NCI-H2196 (cell line): ENCODE measurements around the gene DHDDS.
"Not testable (repeated sequence)": the region's sequence is repeated elsewhere in the genome, so short reads cannot be mapped to it uniquely, and the experiment has no call there.

Source experiments
- DNase-seq: peaks from one replicate; lab custom pipeline; 2025; ENCODE audit not compliant: unreplicated experiment; lab: John Stamatoyannopoulos, UW

Gene DHDDS

DNA sequence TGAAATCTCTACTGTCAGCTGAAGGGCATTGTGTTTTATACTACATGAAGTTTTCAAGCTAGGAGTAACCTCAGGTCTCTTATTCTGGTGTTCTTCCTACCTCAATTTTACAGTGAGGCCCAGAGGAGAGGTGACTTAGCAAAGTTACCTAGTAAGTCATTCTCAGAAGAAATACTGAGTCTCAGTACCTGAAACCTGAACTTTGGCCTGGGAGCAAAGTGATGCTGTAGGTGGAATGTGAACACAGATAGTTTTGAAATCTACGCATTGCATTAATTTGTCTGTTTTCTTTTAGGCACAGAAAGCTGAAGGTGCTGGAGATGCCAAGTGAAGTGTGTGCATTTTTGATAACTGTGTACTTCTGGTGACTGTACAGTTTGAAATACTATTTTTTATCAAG lies 42.7 kb downstream of the DHDDS start:
- no peak for DNase-seq

- no peak for DNase-seq
Observed at GRCh38 chr1:26475989-26476388, 43.9 kb downstream of the DHDDS start.

- no peak for DNase-seq
Observed at GRCh38 chr1:26476958-26477357, 44.8 kb downstream of the DHDDS start.

GRCh38 chr1:26477446-26478152 lies 45.5 kb downstream of the DHDDS start:
- DNase-seq = no peak

DNA sequence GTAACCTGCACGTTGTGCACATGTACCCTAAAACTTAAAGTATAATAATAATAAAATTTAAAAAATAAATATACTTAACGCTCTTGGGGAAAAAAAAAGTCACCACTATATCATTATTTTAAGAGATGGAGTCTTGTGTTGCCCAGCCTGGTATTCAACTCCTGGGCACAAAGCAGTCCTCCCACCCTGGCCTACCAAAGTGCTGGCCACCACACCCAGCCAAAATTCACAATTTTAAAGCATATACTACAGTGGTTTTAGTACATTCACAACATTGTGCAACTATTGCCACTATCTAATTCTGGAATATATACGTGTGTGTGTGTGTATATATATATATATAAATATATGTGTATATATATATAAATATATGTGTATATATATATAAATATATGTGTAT lies 46.0 kb downstream of the DHDDS start:
- DNase-seq = no peak

- DNase-seq = no peak
Observed at GRCh38 chr1:26478988-26479387, 46.9 kb downstream of the DHDDS start.

GRCh38 chr1:26482921-26483320 lies 50.8 kb downstream of the DHDDS start:
- no peak for DNase-seq

GRCh38 chr1:26483980-26484379 lies 51.9 kb downstream of the DHDDS start:
- DNase-seq = no peak

GRCh38 chr1:26490155-26490554 lies 58.0 kb downstream of the DHDDS start:
- DNase-seq = no peak

- no peak for DNase-seq
Observed at GRCh38 chr1:26493267-26493666, 61.1 kb downstream of the DHDDS start.

- DNase-seq = no peak
Observed at GRCh38 chr1:26493938-26494337, 61.8 kb downstream of the DHDDS start.

DNA sequence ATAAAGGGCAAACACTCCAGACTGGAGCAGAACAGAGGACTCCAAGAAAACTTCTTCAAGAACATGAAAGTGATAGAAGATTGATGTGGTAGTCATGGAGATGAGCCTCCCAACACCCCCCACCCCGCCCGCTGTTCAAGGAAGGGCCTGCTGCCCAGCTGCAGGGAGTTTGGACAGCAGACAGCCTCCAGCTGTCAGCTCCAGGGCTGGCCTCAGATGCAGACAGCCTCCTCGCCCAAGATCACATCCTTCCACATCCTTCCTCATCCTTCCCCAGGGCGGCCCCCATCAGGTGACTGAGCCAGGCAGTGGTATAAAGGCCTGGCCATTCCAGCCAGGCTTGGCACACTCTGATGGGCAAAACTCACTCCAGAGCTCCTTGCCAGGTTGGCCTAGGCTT lies 64.7 kb downstream of the DHDDS start:
- DNase-seq = no peak

DNA sequence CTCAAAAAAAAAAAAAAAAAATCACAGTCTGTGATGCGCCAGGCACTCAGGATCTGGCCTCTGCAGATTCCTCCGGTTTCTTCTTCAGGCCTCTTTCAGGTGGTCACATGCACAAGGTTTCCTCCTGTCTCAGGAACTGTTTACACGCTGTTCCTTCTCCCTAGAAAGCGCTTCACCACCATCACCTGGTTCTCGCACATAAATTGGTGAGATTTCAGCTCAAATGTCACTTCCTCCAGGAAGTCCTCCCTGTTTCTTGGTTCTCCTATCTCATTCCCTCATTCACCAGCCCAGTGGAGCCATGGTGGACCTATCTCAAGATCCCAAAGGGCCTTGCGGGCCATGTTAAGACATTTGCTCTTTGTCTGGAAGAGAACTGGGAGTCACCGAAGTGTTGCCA lies 66.8 kb downstream of the DHDDS start:
- DNase-seq = no peak

DNA sequence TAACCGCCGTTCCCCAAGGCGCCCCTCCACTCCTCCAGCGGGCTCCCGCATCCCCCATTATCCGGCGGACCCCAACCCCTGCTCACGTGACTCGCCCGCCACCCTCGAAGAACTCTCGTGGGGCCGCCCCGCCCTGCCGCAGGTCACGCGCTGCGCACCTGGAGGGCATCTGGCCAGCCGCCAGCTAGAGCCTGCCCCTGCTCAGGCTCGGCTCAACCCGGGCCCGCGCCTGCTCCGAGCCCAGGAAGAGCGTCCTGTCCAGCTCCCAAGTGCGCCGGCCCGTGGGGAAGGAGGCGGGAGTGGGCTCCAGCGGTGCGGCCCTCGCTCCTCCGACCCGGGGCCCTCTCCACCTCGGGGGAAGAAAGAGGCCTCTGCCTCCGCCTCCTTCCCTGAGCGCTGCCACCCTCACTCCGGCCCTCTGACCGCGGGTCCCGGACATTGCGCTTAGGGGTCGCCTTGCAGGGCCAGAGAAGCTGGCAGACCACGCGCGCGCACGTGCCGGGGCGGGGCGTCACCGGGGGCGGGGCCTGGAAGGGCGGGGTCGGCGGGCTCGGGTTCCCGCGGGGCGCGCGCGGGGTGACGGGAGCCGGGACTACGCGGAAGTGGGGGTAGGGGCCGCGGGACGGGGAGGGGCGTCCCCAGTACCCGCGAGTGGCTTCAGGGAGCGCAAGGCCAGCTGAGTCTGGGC lies 68.5 kb downstream of the DHDDS start:
- DNase-seq = peak; percentile 91

DNA sequence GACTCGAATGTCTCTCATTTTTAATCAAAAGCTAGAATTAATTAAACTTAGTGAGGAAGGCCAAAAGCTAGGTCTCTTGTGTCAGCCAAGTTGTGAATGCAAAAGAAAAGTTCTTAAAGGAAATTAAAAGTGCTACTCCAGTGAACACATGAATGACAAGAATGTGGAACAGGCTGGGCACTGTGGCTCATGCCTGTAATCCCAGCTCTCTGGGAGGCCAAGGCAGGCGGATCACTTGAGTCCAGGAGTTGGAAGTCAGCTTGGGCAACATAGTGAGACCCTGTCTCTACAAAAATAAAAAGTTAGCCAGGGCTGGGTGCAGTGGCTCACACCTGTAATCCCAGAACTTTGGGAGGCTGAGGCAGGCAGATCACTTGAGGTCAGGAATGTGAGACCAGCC lies 78.6 kb downstream of the DHDDS start:
- DNase-seq = not testable (repeated sequence)

- not testable (repeated sequence) for DNase-seq
Observed at GRCh38 chr1:26515836-26516235, 83.7 kb downstream of the DHDDS start.

DNA sequence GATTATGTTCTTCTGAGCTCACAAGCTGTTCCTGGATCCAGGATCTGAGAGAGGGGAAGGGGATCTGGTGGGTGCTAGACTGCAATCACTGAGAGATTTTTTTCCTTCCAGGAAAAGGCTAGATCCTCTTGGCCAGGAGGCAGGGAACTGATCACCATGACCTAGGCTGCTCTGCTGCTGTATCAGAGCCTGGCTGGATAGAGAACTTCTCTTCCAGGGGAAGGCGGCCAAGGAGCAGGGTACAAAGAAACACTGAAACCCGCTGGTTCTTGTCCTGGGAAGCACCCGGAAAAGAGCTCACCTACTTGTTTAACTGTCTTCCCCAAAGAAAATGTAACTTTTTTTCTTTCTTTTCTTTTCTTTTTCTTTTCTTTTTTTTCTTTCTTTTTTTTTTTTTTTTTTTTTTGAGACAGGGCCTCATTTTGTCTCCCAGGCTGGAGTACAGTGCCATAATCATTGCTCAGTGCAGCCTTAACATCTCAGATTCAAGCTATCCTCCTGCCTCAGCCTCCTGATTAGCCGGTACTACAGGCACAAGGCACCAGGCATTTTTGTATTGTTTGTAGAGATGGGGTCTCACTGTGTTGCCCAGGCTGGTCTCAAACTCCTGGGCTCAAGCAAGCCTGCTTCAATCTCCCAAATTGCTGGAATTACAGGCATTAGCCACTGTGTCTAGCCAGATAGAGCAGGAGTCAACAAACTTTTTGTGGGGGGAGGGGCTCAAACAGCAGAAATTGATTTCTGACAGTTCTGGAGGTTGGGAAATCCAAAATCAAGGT lies 85.1 kb downstream of the DHDDS start:
- DNase-seq = no peak

DNA sequence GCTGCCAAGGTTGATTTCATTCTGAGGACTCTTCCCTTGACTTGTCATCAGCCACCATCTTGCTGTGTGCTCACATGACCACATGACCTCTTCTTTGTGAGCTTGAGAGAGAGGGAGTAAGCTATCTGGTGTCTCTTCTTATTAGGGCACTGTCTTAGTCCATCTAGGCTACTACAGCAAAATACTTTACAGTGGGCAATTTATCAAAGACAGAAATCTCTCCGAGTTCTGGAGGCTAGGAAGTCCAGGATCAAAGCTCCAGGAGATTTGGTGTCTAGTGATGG lies 85.6 kb downstream of the DHDDS start:
- DNase-seq = no peak

- no peak for DNase-seq
Observed at GRCh38 chr1:26518355-26518754, 86.2 kb downstream of the DHDDS start.

DNA sequence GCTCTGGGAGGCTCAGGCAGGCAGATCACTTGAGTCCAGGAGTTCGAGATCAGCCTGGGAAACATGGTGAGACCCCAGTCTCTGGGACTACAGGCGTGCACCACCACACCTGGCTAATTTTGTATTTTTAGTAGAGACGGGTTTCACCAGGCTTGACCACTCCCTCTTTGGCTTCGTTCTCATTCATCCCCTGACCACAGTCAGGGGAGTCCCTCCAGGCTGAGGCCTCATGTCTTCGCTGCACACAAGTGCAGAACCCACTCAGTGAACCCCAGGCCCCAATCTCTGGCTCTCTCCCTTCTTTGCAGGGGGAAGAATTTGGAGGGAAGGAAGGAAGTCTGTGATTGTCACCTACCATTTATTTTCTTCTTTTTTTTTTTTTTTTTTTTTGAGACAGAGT lies 88.2 kb downstream of the DHDDS start:
- no peak for DNase-seq
